NCI-H345 treated with DMSO at 0.1 percent for 48 hours (cell line): ENCODE data around the gene DSTYK.
A peak's percentile ranks its signal among the peaks of the same experiment; 100 is the strongest.

Source experiments
- DNase-seq: peaks from one replicate; lab custom pipeline; 2025; ENCODE audit not compliant: unreplicated experiment; lab: John Stamatoyannopoulos, UW

Gene DSTYK

GRCh38 chr1:205211169-205211838, at the start of gene DSTYK:
TSS of gene DSTYK (minus strand) at chr1:205211702. CDS start at chr1:205211535, 167 bp downstream.
- DNase-seq = peak; percentile 78

GRCh38 chr1:205259998-205260397, 48.5 kb upstream of the DSTYK start:
- no peak for DNase-seq

- no peak for DNase-seq
These were observed 47.9 kb upstream of the DSTYK start for GRCh38 chr1:205259324-205259832.

- no peak for DNase-seq
These were observed 47.2 kb upstream of the DSTYK start for GRCh38 chr1:205258719-205259118.

GRCh38 chr1:205258261-205258691, 46.8 kb upstream of the DSTYK start:
- no peak for DNase-seq

GRCh38 chr1:205257735-205258134, 46.2 kb upstream of the DSTYK start:
- DNase-seq = no peak

GRCh38 chr1:205256951-205257625, 45.6 kb upstream of the DSTYK start:
- no peak for DNase-seq

- peak; percentile 47 for DNase-seq
These were observed 44.7 kb upstream of the DSTYK start for GRCh38 chr1:205255941-205256780.

- no peak for DNase-seq
These were observed 40.1 kb upstream of the DSTYK start for GRCh38 chr1:205251576-205251975.

- no peak for DNase-seq
These were observed 39.2 kb upstream of the DSTYK start for GRCh38 chr1:205250699-205251098.

- DNase-seq = no peak
These were observed 38.1 kb upstream of the DSTYK start for GRCh38 chr1:205249651-205250050.

GRCh38 chr1:205248793-205249601, 37.5 kb upstream of the DSTYK start:
- no peak for DNase-seq

GRCh38 chr1:205247130-205247921, 35.8 kb upstream of the DSTYK start:
- no peak for DNase-seq

- no peak for DNase-seq
These were observed 35.0 kb upstream of the DSTYK start for GRCh38 chr1:205246351-205247119.

GRCh38 chr1:205245096-205245495, 33.6 kb upstream of the DSTYK start:
- no peak for DNase-seq

- DNase-seq = no peak
These were observed 32.9 kb upstream of the DSTYK start for GRCh38 chr1:205244384-205244783.

GRCh38 chr1:205243350-205244191, 32.1 kb upstream of the DSTYK start:
- no peak for DNase-seq

- DNase-seq = no peak
These were observed 30.0 kb upstream of the DSTYK start for GRCh38 chr1:205241366-205242030.
